ENCODE measurements around the gene ANKHD1.

Gene ANKHD1

DNA sequence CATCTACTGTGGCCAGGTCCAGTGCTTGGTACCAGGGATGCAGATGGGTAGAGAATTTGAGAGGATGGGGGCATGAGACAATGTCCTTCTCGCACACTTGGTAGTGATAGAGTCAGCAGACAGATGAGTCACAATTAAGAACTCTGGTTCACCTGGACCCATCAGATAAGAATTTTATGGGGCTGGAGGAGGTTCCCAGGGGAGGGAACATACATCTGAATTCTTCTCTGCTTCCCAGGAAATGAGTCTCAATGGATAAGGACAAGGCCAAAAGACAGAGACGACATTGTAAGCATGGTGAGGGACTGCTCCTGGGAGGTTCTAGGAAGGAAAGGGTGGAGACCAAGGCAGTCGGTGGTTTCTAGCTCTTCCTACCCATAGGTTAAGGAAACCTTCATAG is 36.4 kb upstream of the ANKHD1 start:
- DNase-seq (ENCODE audit: low read depth): no peak
- TF ChIP-seq CTCF (conservative IDR thresholded peaks at IDR 0.05; ENCODE audit: low read length): no peak
- no peak overlapping the region for H3K4me3 ChIP-seq (ENCODE audit: low read length)

GRCh38 chr5:140365941-140366340 is 35.7 kb upstream of the ANKHD1 start:
- TF ChIP-seq CTCF (conservative IDR thresholded peaks at IDR 0.05; ENCODE audit: low read length): no peak
- H3K4me3 ChIP-seq (ENCODE audit: low read length): no peak overlapping the region
- no peak for DNase-seq (ENCODE audit: low read depth)

DNA sequence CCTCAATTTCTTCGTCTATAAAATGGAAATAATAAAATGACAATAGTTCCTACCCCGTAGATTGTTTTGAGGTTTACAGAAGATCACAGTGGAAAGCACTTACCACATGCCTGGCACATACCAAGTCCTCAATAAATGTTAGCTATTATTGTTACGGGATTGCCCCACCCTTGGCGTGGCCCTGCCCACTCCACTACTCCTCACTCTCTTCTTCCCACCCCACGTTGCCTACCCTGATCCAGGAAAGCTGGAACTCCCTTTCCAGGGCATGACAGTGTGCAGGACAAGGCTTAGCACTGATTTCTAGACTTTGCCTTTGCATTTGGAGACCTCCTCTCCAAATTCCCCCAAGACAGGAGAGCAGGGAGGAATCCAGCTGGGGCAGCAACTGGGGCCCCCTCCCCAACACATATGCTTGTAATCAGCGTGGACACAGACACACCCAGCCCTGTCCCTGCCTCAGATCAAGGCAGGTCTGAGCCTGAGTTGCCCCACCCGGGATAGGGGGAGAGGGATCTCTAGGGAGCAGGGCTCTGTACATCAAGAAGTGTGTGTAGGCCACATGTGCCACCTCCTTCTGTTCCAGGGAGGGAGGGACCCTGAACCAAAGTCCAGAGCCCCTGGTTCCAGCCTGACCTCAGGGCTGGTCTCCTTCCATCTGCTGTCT is 34.9 kb upstream of the ANKHD1 start:
- DNase-seq (ENCODE audit: low read depth): no peak
- H3K4me3 ChIP-seq (ENCODE audit: low read length): no peak overlapping the region
- TF ChIP-seq CTCF (conservative IDR thresholded peaks at IDR 0.05; ENCODE audit: low read length): no peak

DNA sequence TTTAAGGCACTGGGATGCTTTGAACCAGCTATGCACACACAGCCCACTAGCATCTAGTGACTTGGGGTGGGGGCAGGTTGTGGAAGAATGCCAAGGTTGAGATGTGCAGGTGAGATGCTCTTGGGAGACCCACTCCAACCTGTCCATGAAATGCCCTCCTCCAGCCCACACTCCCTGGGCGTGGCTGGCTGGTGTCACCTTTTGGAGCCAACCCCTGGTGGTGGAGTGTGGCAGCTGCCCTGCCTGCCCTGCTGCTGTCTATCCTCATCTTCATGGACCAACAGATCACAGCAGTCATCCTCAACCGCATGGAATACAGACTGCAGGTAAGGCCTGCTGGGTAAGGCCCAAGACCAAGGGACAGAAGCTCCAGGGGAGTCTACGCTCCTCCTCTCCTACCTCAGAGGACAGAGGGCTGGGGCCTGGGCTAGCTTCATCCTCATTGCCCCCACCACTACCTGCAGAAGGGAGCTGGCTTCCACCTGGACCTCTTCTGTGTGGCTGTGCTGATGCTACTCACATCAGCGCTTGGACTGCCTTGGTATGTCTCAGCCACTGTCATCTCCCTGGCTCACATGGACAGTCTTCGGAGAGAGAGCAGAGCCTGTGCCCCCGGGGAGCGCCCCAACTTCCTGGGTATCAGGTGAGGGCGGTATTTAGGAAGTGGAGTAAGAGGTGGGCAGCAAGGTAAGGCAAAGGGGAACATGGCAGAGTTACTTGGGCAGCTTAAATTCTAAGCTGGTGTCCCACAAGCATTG is 34.2 kb upstream of the ANKHD1 start:
- no peak for TF ChIP-seq CTCF (conservative IDR thresholded peaks at IDR 0.05; ENCODE audit: low read length)
- no peak for DNase-seq (ENCODE audit: low read depth)
- H3K4me3 ChIP-seq (ENCODE audit: low read length): no peak overlapping the region

GRCh38 chr5:140371356-140372151 is 30.1 kb upstream of the ANKHD1 start:
- H3K4me3 ChIP-seq (ENCODE audit: low read length): no peak overlapping the region
- no peak for TF ChIP-seq CTCF (conservative IDR thresholded peaks at IDR 0.05; ENCODE audit: low read length)
- DNase-seq (ENCODE audit: low read depth): no peak

DNA sequence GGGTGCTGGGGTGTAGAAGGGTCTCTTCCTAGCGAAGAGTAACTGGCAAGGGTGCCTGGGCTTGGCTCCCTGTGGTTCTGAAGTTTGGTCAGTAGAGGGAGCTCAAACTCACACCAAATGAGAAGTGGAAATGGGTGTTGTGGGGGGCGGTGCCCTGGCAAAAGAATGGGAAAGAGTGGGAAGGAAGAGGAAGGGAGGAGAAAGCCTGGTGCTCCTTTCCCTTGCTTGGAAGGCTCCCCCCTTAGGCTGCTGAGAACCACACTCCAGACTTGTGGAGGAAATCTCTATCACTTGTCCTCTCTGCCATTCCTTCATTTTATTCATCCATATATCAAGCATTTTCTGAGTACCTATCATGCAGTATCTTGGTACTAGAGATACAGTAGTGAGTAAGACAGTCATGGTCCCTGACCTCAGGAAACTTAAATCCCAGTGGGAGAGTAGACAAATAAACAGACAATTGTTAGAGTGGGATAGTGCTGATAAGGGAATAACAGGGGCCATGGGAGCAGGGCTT is 28.6 kb upstream of the ANKHD1 start:
- DNase-seq (ENCODE audit: low read depth): peak; percentile 75
- TF ChIP-seq CTCF (conservative IDR thresholded peaks at IDR 0.05; ENCODE audit: low read length): peak; percentile 91
- no peak overlapping the region for H3K4me3 ChIP-seq (ENCODE audit: low read length)

Data from AG10803 (cell line).